ENCODE data around the gene AAK1.

GRCh38 chr2:69462780-69463179 is 180.8 kb downstream of the AAK1 start:
- no peak for TF ChIP-seq POLR2A (IDR thresholded peaks at IDR 0.05)
- TF ChIP-seq, protein P1, sequence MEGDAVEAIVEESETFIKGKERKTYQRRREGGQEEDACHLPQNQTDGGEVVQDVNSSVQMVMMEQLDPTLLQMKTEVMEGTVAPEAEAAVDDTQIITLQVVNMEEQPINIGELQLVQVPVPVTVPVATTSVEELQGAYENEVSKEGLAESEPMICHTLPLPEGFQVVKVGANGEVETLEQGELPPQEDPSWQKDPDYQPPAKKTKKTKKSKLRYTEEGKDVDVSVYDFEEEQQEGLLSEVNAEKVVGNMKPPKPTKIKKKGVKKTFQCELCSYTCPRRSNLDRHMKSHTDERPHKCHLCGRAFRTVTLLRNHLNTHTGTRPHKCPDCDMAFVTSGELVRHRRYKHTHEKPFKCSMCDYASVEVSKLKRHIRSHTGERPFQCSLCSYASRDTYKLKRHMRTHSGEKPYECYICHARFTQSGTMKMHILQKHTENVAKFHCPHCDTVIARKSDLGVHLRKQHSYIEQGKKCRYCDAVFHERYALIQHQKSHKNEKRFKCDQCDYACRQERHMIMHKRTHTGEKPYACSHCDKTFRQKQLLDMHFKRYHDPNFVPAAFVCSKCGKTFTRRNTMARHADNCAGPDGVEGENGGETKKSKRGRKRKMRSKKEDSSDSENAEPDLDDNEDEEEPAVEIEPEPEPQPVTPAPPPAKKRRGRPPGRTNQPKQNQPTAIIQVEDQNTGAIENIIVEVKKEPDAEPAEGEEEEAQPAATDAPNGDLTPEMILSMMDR (IDR thresholded peaks at IDR 0.05), result no peak
